D721Med (cell line): ENCODE results near the gene EEF1E1.

Experiments used
- DNase-seq: peaks from one replicate; pipeline ENCODE4 v3.0.0; 2011; ENCODE audit warnings: low spot score; ENCODE audit not compliant: insufficient read length
- FAIRE-seq: peaks from 2 replicates; lab custom pipeline; 2011; peaks lifted over from hg19 to GRCh38; lab: Jason Lieb, UNC
- TF ChIP-seq, protein P1 (sequence below): IDR thresholded peaks from 2 replicates; pipeline ENCODE4 v1.5.1; 2012; ENCODE audit warnings: mild to moderate bottlenecking, control low read depth; ENCODE audit not compliant: insufficient read depth; ENCODE audit errors: missing control alignments

Gene EEF1E1

DNA sequence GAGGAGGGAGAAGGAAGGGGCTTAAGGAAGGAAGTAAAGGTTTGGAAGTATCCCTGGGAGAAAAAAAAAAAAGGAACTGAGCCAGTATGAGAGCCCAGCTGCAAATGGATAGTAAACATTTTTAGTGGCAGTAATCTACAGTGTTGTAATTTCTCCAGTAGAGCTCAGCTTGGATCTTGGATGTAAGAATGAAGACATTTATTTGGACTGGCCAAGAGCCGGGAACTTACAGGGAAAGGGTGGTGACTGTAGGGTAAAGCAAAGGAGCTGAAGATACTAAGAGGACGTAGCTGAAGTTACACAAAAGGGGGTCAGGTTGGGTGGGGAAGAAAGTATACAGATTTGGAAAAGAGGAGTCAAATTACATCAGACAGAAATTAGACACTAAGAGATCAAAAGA is 13.5 kb downstream of the EEF1E1 start:
- TF ChIP-seq, protein P1, sequence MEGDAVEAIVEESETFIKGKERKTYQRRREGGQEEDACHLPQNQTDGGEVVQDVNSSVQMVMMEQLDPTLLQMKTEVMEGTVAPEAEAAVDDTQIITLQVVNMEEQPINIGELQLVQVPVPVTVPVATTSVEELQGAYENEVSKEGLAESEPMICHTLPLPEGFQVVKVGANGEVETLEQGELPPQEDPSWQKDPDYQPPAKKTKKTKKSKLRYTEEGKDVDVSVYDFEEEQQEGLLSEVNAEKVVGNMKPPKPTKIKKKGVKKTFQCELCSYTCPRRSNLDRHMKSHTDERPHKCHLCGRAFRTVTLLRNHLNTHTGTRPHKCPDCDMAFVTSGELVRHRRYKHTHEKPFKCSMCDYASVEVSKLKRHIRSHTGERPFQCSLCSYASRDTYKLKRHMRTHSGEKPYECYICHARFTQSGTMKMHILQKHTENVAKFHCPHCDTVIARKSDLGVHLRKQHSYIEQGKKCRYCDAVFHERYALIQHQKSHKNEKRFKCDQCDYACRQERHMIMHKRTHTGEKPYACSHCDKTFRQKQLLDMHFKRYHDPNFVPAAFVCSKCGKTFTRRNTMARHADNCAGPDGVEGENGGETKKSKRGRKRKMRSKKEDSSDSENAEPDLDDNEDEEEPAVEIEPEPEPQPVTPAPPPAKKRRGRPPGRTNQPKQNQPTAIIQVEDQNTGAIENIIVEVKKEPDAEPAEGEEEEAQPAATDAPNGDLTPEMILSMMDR = no peak
- DNase-seq = no peak
- FAIRE-seq = no peak

DNA sequence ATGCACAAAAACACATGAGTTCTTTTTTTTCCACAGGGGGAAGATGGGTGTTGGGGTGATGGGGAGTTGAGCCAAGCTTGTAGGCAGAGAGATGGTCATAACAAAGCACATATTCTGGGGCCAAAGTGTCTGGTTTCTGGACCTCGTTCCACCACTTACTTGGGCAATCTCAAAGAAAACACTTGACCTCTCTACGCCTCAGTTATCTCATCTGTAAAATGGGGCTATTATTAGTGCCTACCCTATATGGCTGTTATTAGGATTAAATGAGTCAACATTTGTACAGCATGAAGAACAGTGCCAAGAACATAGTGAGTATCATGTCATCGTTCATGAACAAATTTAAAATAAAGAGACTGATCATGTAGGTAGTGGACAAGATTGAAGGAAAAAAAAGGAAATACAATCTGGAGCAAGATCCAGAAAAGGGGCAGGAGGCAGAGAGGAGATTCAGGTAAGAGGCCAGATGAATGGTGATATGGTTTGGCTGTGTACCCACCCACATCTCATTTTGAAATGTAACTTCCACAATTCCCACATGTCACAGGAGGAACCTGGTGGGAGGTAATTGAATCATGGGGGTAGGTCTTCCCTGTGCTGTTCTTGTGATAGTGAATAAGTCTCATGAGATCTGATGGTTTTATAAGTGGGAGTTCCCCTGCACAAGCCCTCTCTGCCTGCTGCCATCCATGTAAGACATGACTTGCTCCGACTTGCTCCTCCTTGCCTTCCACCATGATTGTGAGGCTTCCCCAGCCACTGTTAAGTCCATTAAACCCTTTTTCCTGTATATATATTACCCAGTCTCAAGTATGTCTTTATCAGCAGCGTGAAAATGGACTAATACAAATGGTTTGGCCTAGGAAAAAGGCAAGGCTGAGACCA is 14.2 kb downstream of the EEF1E1 start:
- DNase-seq (no peak), FAIRE-seq (no peak)
- TF ChIP-seq, protein P1 = no peak

DNA sequence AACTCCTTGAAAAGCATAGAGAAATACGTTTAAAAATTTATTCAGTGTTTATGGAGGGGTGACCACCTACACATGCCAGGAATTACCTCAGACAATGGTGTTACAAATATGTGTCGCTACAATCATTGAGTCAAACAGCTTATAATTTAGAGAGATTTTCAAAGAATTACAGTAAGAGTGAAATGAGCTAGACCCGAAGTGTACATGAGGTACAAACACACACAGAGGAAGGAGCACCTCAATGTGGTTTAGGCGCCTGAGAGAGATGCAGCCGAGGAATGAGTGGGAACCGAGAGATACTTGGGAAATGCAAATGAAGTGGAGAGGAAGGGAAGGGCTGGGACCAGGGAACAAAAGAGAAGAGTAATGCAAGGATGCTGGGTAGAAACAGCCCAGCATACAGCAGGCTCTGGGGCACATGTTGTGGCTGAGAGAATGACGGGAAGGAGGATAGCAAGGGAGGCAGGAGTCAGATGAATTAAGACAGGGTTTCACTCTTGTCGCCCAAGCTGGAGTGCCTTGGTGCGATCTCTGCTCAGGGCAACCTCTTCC is 15.5 kb downstream of the EEF1E1 start:
- DNase-seq = no peak
- FAIRE-seq = no peak
- TF ChIP-seq, protein P1 = no peak

DNA sequence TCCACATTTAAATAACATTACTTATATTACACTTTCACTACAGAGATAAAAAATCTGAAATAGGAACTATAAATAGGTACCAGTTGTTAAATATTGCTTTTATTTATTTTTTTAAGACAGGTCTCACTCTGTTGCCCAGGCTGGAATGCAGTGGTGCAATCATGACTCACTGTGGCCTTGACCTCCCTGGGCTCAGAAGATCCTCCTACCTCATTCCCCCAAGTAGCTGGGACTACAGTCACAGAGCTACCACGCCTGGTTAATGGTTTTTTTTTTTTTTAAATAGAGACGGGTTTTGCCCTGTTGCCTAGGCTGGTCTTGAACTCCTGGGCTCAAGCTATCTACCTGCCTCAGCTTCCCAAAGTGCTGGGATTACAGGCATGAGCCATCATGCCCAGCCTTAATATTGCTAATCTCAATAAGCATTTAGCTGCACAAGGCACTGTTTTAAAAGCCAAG is 17.3 kb downstream of the EEF1E1 start:
- TF ChIP-seq, protein P1 = no peak
- DNase-seq = no peak
- no peak for FAIRE-seq

DNA sequence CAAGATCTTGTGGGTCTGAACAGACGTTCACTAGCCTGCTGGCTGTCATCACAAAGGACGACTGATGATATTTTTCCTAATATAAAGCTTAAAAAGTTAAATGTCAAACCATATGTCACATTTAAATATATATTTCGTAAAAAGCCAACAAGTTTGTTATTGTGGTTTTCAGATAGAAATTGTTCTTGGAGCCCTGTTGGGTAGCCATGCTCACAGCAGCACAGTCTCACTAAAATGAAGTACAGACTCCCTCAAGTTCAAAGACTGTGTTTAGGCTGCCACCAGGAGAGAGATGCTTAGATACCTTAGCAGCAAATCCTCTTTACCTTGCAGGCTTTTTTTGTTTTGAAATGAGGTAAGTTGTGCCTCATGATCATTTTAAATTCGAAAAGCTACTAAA is 17.8 kb downstream of the EEF1E1 start:
- DNase-seq = no peak
- FAIRE-seq = no peak
- TF ChIP-seq, protein P1 = no peak

DNA sequence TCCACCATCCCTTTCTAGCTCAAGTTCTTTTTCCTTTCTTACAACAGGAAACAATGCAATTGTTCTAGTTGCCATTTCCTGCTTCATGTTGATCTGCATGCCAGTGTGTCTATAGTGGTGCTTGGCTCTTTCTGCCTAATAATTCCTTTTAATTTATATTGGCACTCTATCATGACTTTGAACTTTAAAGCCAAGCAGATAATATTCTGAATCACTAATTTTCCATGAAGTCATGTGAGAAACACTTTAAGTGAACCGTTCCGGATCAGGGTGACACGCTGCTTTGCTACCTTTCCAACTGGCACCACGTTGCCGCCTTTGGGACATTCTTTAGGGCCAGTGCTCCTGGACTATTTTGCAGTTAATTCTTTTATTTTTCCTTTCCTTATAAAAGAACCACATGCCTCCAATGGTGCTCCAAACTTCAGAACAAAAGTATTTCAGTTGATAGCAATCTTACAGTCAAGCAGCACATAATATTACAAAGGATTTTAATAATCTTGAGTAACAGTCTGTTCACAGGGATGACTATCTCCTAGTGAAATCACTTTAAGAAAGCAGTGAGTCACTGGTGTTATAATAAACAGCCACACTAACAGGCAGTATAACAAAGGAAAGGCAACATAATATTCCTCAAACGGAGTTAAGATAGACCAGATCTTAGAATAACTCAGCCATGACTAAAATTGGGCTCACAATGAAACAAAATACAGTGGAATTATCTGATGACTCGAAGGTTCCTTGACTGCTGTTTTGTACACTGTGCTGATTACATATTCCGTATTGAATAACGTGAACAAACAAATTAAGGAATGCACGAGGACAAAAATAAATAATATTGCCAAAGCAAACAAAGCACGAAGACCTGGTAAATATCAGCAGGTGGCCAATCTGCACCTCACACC is 19.1 kb downstream of the EEF1E1 start:
- DNase-seq = no peak
- TF ChIP-seq, protein P1 = no peak
- no peak for FAIRE-seq
